HepG2 (cell line): Measurements from ENCODE around the gene CD48. TPM values are rescaled to one million over a fixed set of nuclear protein-coding genes. Genes with fewer than 3 reads are reported as not detected.

Experiments used
- GTF3A ChIP-seq: sonication (generic); formaldehyde crosslinking; conservative IDR thresholded peaks from 2 replicates; pipeline ENCODE4 v1.4.0; 2020; ENCODE audit warnings: mild to moderate bottlenecking, missing genetic modification reagents
- ZNF496 ChIP-seq: sonication (generic); formaldehyde crosslinking; IDR thresholded peaks from 2 replicates; pipeline ENCODE4 v1.8.1; 2023; ENCODE audit warnings: mild to moderate bottlenecking, moderate library complexity, missing genetic modification reagents; ENCODE audit not compliant: insufficient replicate concordance
- polyA plus RNA-seq, 8 experiments: library from polyadenylated mRNA; depleted of rRNA in 3 of 8; stranded (reverse) in 7 of 8; unstranded in 1 of 8; fragments of >200 nt; fragmentation: Illumina TruSeq in 4 of 8; extraction: Trizol in 4 of 8; gene quantifications; 2 replicates each; pipeline versions ENCODE4 v1.2.1 to v1.2.3, GENCODE V29; 2011 to 2016; ENCODE audit warnings: low read depth in 4 of 8, missing spikeins in 1 of 8, mixed read lengths in 1 of 8; ENCODE audit not compliant: insufficient read depth in 1 of 8
- total RNA-seq, 5 experiments: library from RNA; depleted of rRNA; stranded (reverse); fragments of >200 nt; fragmentation: Illumina TruSeq; extraction: Trizol; gene quantifications; 2 replicates each; pipeline ENCODE4 v1.2.3, GENCODE V29; 2016; ENCODE audit warnings: low read depth in 1 of 5

CD48 gene
- total and polyA plus RNA-seq, 2 of the 13 experiments (the other 11 are each of a cell fraction or from before 2014, with no cell fraction given): not detected

- TF ChIP-seq GTF3A (CRISPR knock-in tag) (no peak), ZNF496 (CRISPR knock-in tag) (no peak)
Measured at GRCh38 chr1:160628799-160629263, 82.8 kb downstream of the CD48 start (continued).

Other genes with a start within 250 kb of the CD48 start
- not detected in 2 replicates for gene SLAMF6, start 188.6 kb downstream of the CD48 start, total RNA-seq (2016; rRNA removed; fragmentation: Illumina TruSeq; extraction: Trizol)
- not detected in 2 replicates for gene SLAMF6, start 188.6 kb downstream of the CD48 start, polyA plus RNA-seq (2011; rRNA removed)
- not detected in 2 replicates for gene CD84, start 132.3 kb downstream of the CD48 start, total RNA-seq (2016; rRNA removed; fragmentation: Illumina TruSeq; extraction: Trizol)
- not detected in 2 replicates for gene CD84, start 132.3 kb downstream of the CD48 start, polyA plus RNA-seq (2011; rRNA removed)
- not detected in 2 replicates for gene SLAMF1, start 64.8 kb downstream of the CD48 start, total RNA-seq (2016; rRNA removed; fragmentation: Illumina TruSeq; extraction: Trizol)
- gene SLAMF1, start 64.8 kb downstream of the CD48 start, polyA plus RNA-seq (2011; rRNA removed): not detected in 2 replicates
- gene SLAMF7, start 27.4 kb upstream of the CD48 start, total RNA-seq (2016; rRNA removed; fragmentation: Illumina TruSeq; extraction: Trizol): not detected in 2 replicates
- not detected in 2 replicates for gene SLAMF7, start 27.4 kb upstream of the CD48 start, polyA plus RNA-seq (2011; rRNA removed)
- gene LY9, start 84.4 kb upstream of the CD48 start, total RNA-seq (2016; rRNA removed; fragmentation: Illumina TruSeq; extraction: Trizol): not detected in 2 replicates
- gene LY9, start 84.4 kb upstream of the CD48 start, polyA plus RNA-seq (2011; rRNA removed): not detected in 2 replicates
- 0.09 TPM in 1 of 2 replicates, not detected in the other for gene CD244, start 151.1 kb upstream of the CD48 start, total RNA-seq (2016; rRNA removed; fragmentation: Illumina TruSeq; extraction: Trizol)
- gene CD244, start 151.1 kb upstream of the CD48 start, polyA plus RNA-seq (2011; rRNA removed): not detected in 2 replicates
- not detected in 2 replicates for gene ITLN1, start 173.4 kb upstream of the CD48 start, total RNA-seq (2016; rRNA removed; fragmentation: Illumina TruSeq; extraction: Trizol)
- gene ITLN1, start 173.4 kb upstream of the CD48 start, polyA plus RNA-seq (2011; rRNA removed): not detected in 2 replicates
- gene ITLN2, start 243.0 kb upstream of the CD48 start, total RNA-seq (2016; rRNA removed; fragmentation: Illumina TruSeq; extraction: Trizol): not detected in 2 replicates
- gene ITLN2, start 243.0 kb upstream of the CD48 start, polyA plus RNA-seq (2011; rRNA removed): not detected in 2 replicates